Measurements from ENCODE around the gene ZNF710. TPM values are rescaled to one million over a fixed set of nuclear protein-coding genes. Genes with fewer than 3 reads are reported as not detected.

The ZNF710 gene
- total and polyA plus RNA-seq, 2 of the 13 experiments (the other 11 are each of a cell fraction or from before 2014, with no cell fraction given), result 4.7 to 20.6 TPM

DNA sequence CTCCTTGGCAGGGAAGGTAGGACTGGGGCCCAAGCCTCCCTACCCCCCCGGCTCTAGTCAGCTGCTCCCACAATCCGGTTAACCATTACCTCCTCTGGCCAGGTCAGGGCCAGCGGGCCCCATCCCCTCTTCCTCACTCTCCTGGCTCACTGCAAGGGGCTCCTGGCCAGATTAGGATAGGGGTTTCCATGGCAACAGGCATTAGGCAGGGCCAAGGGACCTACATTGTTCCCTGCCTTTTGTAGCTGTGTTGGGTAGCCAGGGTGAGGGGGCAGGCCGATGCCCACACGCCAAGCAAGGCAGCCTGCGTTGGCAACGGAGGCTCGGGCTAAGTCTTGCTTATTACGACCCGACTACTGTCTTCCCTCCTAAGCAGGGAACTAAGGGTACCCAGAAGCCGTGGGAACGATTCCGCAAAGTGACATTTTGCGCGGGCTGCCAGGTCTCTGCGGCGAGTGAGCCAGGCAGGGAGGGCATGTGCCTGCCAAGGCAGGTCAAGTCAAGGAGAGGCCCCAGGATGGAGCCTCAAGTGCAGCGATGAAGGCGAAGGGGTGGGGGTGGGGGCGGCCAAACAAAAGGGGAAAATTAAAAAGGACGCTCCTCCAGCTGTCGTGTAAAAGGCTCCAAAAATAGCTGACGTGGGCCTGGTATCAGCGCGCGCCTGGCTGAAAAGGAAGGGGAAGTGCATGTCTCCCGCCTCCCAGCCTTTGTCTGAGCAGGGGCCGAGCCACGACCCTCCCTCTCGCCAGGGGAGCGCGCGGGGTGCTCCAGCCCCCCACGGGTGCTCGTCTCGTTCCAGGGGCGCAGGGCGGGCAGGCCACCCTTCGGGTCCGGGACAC, 100.2 kb downstream of the ZNF710 start (continued):
- TF ChIP-seq, protein P1, sequence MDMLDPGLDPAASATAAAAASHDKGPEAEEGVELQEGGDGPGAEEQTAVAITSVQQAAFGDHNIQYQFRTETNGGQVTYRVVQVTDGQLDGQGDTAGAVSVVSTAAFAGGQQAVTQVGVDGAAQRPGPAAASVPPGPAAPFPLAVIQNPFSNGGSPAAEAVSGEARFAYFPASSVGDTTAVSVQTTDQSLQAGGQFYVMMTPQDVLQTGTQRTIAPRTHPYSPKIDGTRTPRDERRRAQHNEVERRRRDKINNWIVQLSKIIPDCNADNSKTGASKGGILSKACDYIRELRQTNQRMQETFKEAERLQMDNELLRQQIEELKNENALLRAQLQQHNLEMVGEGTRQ (IDR thresholded peaks at IDR 0.05; ENCODE audit: low read depth, low read length), result no peak
- TF ChIP-seq, protein P1 (CRISPR knock-in tag; IDR thresholded peaks at IDR 0.05; ENCODE audit: borderline replicate concordance), result no peak
- TF ChIP-seq, protein P2, sequence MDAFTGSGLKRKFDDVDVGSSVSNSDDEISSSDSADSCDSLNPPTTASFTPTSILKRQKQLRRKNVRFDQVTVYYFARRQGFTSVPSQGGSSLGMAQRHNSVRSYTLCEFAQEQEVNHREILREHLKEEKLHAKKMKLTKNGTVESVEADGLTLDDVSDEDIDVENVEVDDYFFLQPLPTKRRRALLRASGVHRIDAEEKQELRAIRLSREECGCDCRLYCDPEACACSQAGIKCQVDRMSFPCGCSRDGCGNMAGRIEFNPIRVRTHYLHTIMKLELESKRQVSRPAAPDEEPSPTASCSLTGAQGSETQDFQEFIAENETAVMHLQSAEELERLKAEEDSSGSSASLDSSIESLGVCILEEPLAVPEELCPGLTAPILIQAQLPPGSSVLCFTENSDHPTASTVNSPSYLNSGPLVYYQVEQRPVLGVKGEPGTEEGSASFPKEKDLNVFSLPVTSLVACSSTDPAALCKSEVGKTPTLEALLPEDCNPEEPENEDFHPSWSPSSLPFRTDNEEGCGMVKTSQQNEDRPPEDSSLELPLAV (CRISPR knock-in tag; conservative IDR thresholded peaks at IDR 0.05; ENCODE audit: low read depth), result no peak
- TF ChIP-seq ZFP41 (CRISPR knock-in tag; IDR thresholded peaks at IDR 0.05; ENCODE audit: borderline replicate concordance), result no peak
- TF ChIP-seq KLF6 (CRISPR knock-in tag; IDR thresholded peaks at IDR 0.05), result no peak
- TF ChIP-seq GABPA (IDR thresholded peaks at IDR 0.05; ENCODE audit: low read depth, low read length), result no peak
- peak; percentile 43 for TF ChIP-seq GABPA (CRISPR knock-in tag; IDR thresholded peaks at IDR 0.05; ENCODE audit: low read depth)
- no peak for TF ChIP-seq PRPF4 (IDR thresholded peaks at IDR 0.05; ENCODE audit: low read depth, low read length, poor library complexity, severe bottlenecking)
- TF ChIP-seq, protein P3, sequence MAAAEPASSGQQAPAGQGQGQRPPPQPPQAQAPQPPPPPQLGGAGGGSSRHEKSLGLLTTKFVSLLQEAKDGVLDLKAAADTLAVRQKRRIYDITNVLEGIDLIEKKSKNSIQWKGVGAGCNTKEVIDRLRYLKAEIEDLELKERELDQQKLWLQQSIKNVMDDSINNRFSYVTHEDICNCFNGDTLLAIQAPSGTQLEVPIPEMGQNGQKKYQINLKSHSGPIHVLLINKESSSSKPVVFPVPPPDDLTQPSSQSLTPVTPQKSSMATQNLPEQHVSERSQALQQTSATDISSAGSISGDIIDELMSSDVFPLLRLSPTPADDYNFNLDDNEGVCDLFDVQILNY (CRISPR knock-in tag; conservative IDR thresholded peaks at IDR 0.05), result no peak
- no peak for TF ChIP-seq ZSCAN12 (CRISPR knock-in tag; IDR thresholded peaks at IDR 0.05)
- no peak for TF ChIP-seq MYNN (CRISPR knock-in tag; IDR thresholded peaks at IDR 0.05; ENCODE audit: low read depth)
- TF ChIP-seq ZBTB7A (CRISPR knock-in tag; IDR thresholded peaks at IDR 0.05), result 0 out of 2 replicates have a peak, but pooled peaks have one; percentile 2
- no peak for TF ChIP-seq KLF16 (CRISPR knock-in tag; IDR thresholded peaks at IDR 0.05)
- no peak for TF ChIP-seq NAIF1 (CRISPR knock-in tag; IDR thresholded peaks at IDR 0.05; ENCODE audit: borderline replicate concordance)
- TF ChIP-seq, protein P4, sequence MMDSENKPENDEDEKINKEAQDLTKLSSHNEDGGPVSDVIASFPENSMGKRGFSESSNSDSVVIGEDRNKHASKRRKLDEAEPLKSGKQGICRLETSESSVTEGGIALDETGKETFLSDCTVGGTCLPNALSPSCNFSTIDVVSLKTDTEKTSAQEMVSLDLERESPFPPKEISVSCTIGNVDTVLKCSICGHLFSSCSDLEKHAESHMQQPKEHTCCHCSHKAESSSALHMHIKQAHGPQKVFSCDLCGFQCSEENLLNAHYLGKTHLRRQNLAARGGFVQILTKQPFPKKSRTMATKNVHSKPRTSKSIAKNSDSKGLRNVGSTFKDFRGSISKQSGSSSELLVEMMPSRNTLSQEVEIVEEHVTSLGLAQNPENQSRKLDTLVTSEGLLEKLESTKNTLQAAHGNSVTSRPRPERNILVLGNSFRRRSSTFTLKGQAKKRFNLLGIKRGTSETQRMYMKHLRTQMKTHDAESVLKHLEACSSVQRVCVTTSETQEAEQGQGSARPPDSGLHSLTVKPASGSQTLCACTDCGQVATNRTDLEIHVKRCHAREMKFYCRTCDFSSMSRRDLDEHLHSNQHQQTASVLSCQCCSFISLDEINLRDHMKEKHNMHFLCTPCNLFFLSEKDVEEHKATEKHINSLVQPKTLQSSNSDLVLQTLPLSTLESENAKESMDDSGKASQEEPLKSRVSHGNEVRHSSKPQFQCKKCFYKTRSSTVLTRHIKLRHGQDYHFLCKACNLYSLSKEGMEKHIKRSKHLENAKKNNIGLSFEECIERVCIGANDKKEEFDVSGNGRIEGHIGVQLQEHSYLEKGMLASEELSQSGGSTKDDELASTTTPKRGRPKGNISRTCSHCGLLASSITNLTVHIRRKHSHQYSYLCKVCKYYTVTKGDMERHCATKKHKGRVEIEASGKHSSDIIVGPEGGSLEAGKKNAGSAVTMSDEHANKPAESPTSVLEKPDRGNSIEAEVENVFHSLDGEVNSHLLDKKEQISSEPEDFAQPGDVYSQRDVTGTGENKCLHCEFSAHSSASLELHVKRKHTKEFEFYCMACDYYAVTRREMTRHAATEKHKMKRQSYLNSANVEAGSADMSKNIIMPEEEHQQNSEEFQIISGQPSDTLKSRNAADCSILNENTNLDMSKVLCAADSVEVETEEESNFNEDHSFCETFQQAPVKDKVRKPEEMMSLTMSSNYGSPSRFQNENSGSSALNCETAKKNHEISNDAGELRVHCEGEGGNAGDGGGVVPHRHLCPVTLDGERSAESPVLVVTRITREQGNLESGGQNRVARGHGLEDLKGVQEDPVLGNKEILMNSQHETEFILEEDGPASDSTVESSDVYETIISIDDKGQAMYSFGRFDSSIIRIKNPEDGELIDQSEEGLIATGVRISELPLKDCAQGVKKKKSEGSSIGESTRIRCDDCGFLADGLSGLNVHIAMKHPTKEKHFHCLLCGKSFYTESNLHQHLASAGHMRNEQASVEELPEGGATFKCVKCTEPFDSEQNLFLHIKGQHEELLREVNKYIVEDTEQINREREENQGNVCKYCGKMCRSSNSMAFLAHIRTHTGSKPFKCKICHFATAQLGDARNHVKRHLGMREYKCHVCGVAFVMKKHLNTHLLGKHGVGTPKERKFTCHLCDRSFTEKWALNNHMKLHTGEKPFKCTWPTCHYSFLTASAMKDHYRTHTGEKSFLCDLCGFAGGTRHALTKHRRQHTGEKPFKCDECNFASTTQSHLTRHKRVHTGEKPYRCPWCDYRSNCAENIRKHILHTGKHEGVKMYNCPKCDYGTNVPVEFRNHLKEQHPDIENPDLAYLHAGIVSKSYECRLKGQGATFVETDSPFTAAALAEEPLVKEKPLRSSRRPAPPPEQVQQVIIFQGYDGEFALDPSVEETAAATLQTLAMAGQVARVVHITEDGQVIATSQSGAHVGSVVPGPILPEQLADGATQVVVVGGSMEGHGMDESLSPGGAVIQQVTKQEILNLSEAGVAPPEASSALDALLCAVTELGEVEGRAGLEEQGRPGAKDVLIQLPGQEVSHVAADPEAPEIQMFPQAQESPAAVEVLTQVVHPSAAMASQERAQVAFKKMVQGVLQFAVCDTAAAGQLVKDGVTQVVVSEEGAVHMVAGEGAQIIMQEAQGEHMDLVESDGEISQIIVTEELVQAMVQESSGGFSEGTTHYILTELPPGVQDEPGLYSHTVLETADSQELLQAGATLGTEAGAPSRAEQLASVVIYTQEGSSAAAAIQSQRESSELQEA (CRISPR knock-in tag; IDR thresholded peaks at IDR 0.05; ENCODE audit: not compliant biosample characterization), result peak; percentile 67
- TF ChIP-seq ELF1 (CRISPR knock-in tag; IDR thresholded peaks at IDR 0.05), result no peak

All from HepG2 (cell line).